Colonic mucosa (tissue), 4 donors: ENCODE measurements around the gene PPFIA2. TPM values are rescaled to one million over a fixed set of nuclear protein-coding genes. Genes with fewer than 3 reads are reported as not detected.

Experiments used
- DNase-seq: peaks from one replicate; pipeline ENCODE4 v3.0.0-alpha.2; 2020
- H3K27ac ChIP-seq: fragments of 200-600 bp; one replicate; pipeline ENCODE4 v1.8.0; 2021
- H3K27me3 ChIP-seq: fragments of 200-600 bp; one replicate; pipeline ENCODE4 v1.8.0; 2021
- H3K36me3 ChIP-seq: fragments of 200-600 bp; one replicate; pipeline ENCODE4 v1.8.0; 2021
- H3K4me1 ChIP-seq: fragments of 200-600 bp; one replicate; pipeline ENCODE4 v1.8.0; 2021; ENCODE audit warnings: mild to moderate bottlenecking
- H3K4me3 ChIP-seq: fragments of 200-600 bp; one replicate; pipeline ENCODE4 v1.8.0; 2021
- H3K9ac ChIP-seq, 2 donors: one replicate each; pipeline ENCODE4 v1.7.0; 2013; ENCODE audit warnings: control low read depth in 2 of 2, low read depth in 2 of 2, low read length in 2 of 2
- H3K9me3 ChIP-seq: fragments of 200-600 bp; one replicate; pipeline ENCODE4 v1.8.0; 2021
- CTCF ChIP-seq: fragments of 200-600 bp; IDR thresholded peaks from one replicate; pipeline ENCODE4 v1.8.0; 2022; ENCODE audit warnings: antibody characterized with exemption, mild to moderate bottlenecking
- intact Hi-C: fragments of 100-400 bp; cut with DNase I; formaldehyde crosslinking; loops from one replicate; pipeline ENCODE4 v1.14.1; 2022
- total RNA-seq, 2 donors: library from RNA; stranded (reverse); fragmentation: NEBNext Ultra II Directional in 1 of 2; extraction: Animal tissue kit (Norgen Biotek cat#: 25700) in 1 of 2; gene quantifications; one replicate each; pipeline ENCODE4 v1.2.1, GENCODE V29; 2021
- donor health status: healthy.
- donor health status: DM: no; HTN: no; CAD: no.
- donor health status: DM: no; HTN: no; CAD: no.

The PPFIA2 gene
- total RNA-seq, 2 donors from 2014 or later = 0.49 to 2.2 TPM

- H3K9me3 ChIP-seq = no peaks in the 10 kb centered on the region
- no peaks in the 10 kb centered on the region for H3K27me3 ChIP-seq
- H3K27ac ChIP-seq = no peak overlapping the region
- no peaks in the 10 kb centered on the region for H3K4me1 ChIP-seq
- DNase-seq = no peak
- no peak overlapping the region for H3K4me3 ChIP-seq
- no peak overlapping the region for H3K9ac ChIP-seq
- no peak for TF ChIP-seq CTCF
- intact Hi-C loops = loop anchor here (5.0 kb wide), 1 partner anchor 421 kb away; no protein-coding TSS in a partner anchor
- H3K36me3 ChIP-seq = no peaks in the 10 kb centered on the region
These were observed 501.1 kb downstream of the PPFIA2 start for GRCh38 chr12:81257947-81258551.

- H3K4me1 ChIP-seq = no peaks in the 10 kb centered on the region
- no peaks in the 10 kb centered on the region for H3K27me3 ChIP-seq
- H3K4me3 ChIP-seq = no peak overlapping the region
- H3K27ac ChIP-seq = no peak overlapping the region
- no peak overlapping the region for H3K9ac ChIP-seq
- intact Hi-C loops = loop anchor here (5.0 kb wide), 1 partner anchor 419 kb away; no protein-coding TSS in a partner anchor
- no peak for TF ChIP-seq CTCF
- no peaks in the 10 kb centered on the region for H3K9me3 ChIP-seq
- no peak for DNase-seq
- no peaks in the 10 kb centered on the region for H3K36me3 ChIP-seq
These were observed 503.2 kb downstream of the PPFIA2 start for GRCh38 chr12:81255947-81256346.

GRCh38 chr12:81255456-81255855 lies 503.7 kb downstream of the PPFIA2 start:
- Histone ChIP-seq H3K27ac (no peak overlapping the region), H3K4me3 (no peak overlapping the region), H3K9ac (no peak overlapping the region), H3K9me3 (no peaks in the 10 kb centered on the region), H3K36me3 (no peaks in the 10 kb centered on the region), H3K4me1 (no peaks in the 10 kb centered on the region), H3K27me3 (no peaks in the 10 kb centered on the region)
- no peak for TF ChIP-seq CTCF
- DNase-seq = no peak
- intact Hi-C loops = loop anchor here (5.0 kb wide), 1 partner anchor 418 kb away; no protein-coding TSS in a partner anchor

GRCh38 chr12:81253360-81253759 lies 505.8 kb downstream of the PPFIA2 start:
- intact Hi-C loops = no loop called here
- no peak for DNase-seq
- no peaks in the 10 kb centered on the region for H3K36me3 ChIP-seq
- H3K27ac ChIP-seq = no peak overlapping the region
- H3K9ac ChIP-seq = no peak overlapping the region
- no peak for TF ChIP-seq CTCF
- no peak overlapping the region for H3K4me3 ChIP-seq
- no peaks in the 10 kb centered on the region for H3K4me1 ChIP-seq
- no peaks in the 10 kb centered on the region for H3K9me3 ChIP-seq
- no peaks in the 10 kb centered on the region for H3K27me3 ChIP-seq

- Histone ChIP-seq H3K4me1 (no peaks in the 10 kb centered on the region), H3K36me3 (no peaks in the 10 kb centered on the region), H3K9me3 (no peaks in the 10 kb centered on the region), H3K27ac (no peak overlapping the region), H3K27me3 (no peaks in the 10 kb centered on the region), H3K9ac (no peak overlapping the region), H3K4me3 (no peak overlapping the region)
- DNase-seq = no peak
- intact Hi-C loops = no loop called here
- no peak for TF ChIP-seq CTCF
These were observed 506.9 kb downstream of the PPFIA2 start for GRCh38 chr12:81252228-81252627.
